ENCODE measurements around the gene LTBP3.

- no peak for TF ChIP-seq SALL2 (tag by site-specific recombination; IDR thresholded peaks at IDR 0.05; ENCODE audit: borderline replicate concordance)
- no peak for TF ChIP-seq ZNF354C (tag by site-specific recombination; IDR thresholded peaks at IDR 0.05; ENCODE audit: borderline replicate concordance, low read depth)
- peak; percentile 45; the same call in 1 of the 2 replicates for TF ChIP-seq CTCF (tag by site-specific recombination; IDR thresholded peaks at IDR 0.05)
Measured at GRCh38 chr11:65574109-65574810, 16.1 kb upstream of the LTBP3 start.

Measured in HEK293 (cell line).